H1 (cell line): ENCODE measurements around the gene CSTF2T. TPM values are rescaled to one million over a fixed set of nuclear protein-coding genes. Genes with fewer than 3 reads are reported as not detected.

Source experiments
- CTCF ChIA-PET: fragments of 300-600 bp; sonication (Branson Sonifier 250); formaldehyde crosslinking; loops from one replicate; lab custom pipeline; 2021; ENCODE audit not compliant: partially characterized antibody; lab: Charles Lee
- POLR2A ChIA-PET: fragments of 300-600 bp; sonication (Branson Sonifier 250); formaldehyde crosslinking; loops from one replicate; lab custom pipeline; 2021; ENCODE audit warnings: inconsistent platforms; ENCODE audit not compliant: partially characterized antibody; lab: Charles Lee
- DNase-seq, 2 experiments: peaks; one replicate each; pipeline versions ENCODE4 v3.0.0 to v3.0.0-alpha.2; 2010 to 2022; ENCODE audit warnings: low spot score in 2 of 2, low read depth in 1 of 2, mixed read lengths in 1 of 2
- FAIRE-seq: peaks from 2 replicates; lab custom pipeline; 2011; peaks lifted over from hg19 to GRCh38; lab: Jason Lieb, UNC
- H2AFZ ChIP-seq: 2 replicates; pipeline ENCODE4 v1.8.1; 2012; ENCODE audit warnings: low read length, inconsistent platforms
- H2AK5ac ChIP-seq: 2 replicates; pipeline ENCODE4 v1.6.1; 2013; ENCODE audit warnings: low read depth, low read length
- H2BK120ac ChIP-seq: replicated peaks from 2 replicates; pipeline ENCODE3; 2013; ENCODE audit warnings: low read depth, low read length, inconsistent platforms
- H2BK12ac ChIP-seq: 2 replicates; pipeline ENCODE4 v1.6.1; 2013; ENCODE audit warnings: low read depth, low read length
- H2BK15ac ChIP-seq: 2 replicates; pipeline ENCODE4 v1.6.1; 2013; ENCODE audit warnings: low read length
- H2BK20ac ChIP-seq: 2 replicates; pipeline ENCODE4 v1.6.1; 2013; ENCODE audit warnings: low read length
- H2BK5ac ChIP-seq: 2 replicates; pipeline ENCODE4 v1.6.1; 2013; ENCODE audit warnings: low read depth, low read length
- H3K14ac ChIP-seq: 2 replicates; pipeline ENCODE4 v1.6.1; 2013; ENCODE audit warnings: inconsistent platforms; ENCODE audit not compliant: insufficient read length
- H3K18ac ChIP-seq: 2 replicates; pipeline ENCODE4 v1.6.1; 2013; ENCODE audit warnings: low read length; ENCODE audit errors: extremely low read depth
- H3K23ac ChIP-seq: 2 replicates; pipeline ENCODE4 v1.6.1; 2013; ENCODE audit warnings: inconsistent platforms; ENCODE audit not compliant: insufficient read length
- H3K23me2 ChIP-seq: 2 replicates; pipeline ENCODE4 v1.6.1; 2013; ENCODE audit warnings: low read depth, low read length
- H3K27ac ChIP-seq: 2 replicates; pipeline ENCODE4 v1.6.1; 2011; ENCODE audit warnings: low read depth, low read length, inconsistent platforms
- H3K27me3 ChIP-seq, 4 experiments: replicated peaks in 1 of 4; 1 replicate in 1 of 4; 2 replicates in 3 of 4; pipeline versions ENCODE4 v1.6.1 to v1.8.1; 2011 to 2013; ENCODE audit warnings: low read length in 3 of 4, mild to moderate bottlenecking in 3 of 4, inconsistent platforms in 2 of 4, mixed read lengths in 2 of 4, moderate library complexity in 1 of 4; ENCODE audit not compliant: control insufficient read depth in 3 of 4, insufficient read depth in 3 of 4; ENCODE audit errors: extremely low read depth in 1 of 4
- H3K36me3 ChIP-seq, 4 experiments: 2 replicates each; pipeline versions ENCODE4 v1.6.1 to v1.8.1; 2011 to 2013; ENCODE audit warnings: mild to moderate bottlenecking in 4 of 4, low read length in 3 of 4, moderate library complexity in 2 of 4, control low read depth in 1 of 4, inconsistent platforms in 1 of 4; ENCODE audit not compliant: insufficient read depth in 4 of 4, control insufficient read depth in 2 of 4
- H3K4ac ChIP-seq: replicated peaks from 2 replicates; pipeline ENCODE3; 2013; ENCODE audit warnings: low read length, low read depth, mixed read lengths, inconsistent platforms; ENCODE audit not compliant: insufficient read length
- H3K4me1 ChIP-seq, 4 experiments: replicated peaks in 1 of 4; 1 replicate in 1 of 4; 2 replicates in 3 of 4; pipeline versions ENCODE4 v1.6.1 to v1.8.1; 2011 to 2013; ENCODE audit warnings: low read length in 3 of 4, inconsistent platforms in 2 of 4, mixed read lengths in 1 of 4; ENCODE audit not compliant: insufficient read depth in 4 of 4, control insufficient read depth in 3 of 4
- H3K4me2 ChIP-seq, 2 experiments: 2 replicates each; pipeline versions ENCODE4 v1.6.1 to v1.8.1; 2011 to 2013; ENCODE audit warnings: low read depth in 2 of 2, low read length in 2 of 2, control low read depth in 1 of 2, inconsistent platforms in 1 of 2, mild to moderate bottlenecking in 1 of 2; ENCODE audit not compliant: insufficient read depth in 1 of 2
- H3K4me3 ChIP-seq, 4 experiments: fragments of 200-600, 300-600 bp in 1 of 4; sonication (generic), shearing (Covaris generic), sonication (Bioruptor Twin) in 1 of 4; 2 replicates each; pipeline versions ENCODE4 v1.5.1 to v1.8.1; 2011 to 2016; ENCODE audit warnings: low read length in 4 of 4, low read depth in 3 of 4, control low read depth in 2 of 4, inconsistent platforms in 2 of 4, mild to moderate bottlenecking in 2 of 4, mixed read lengths in 1 of 4, moderate library complexity in 1 of 4; ENCODE audit not compliant: insufficient read depth in 2 of 4; ENCODE audit errors: extremely low read depth in 1 of 4
- H3K56ac ChIP-seq: replicated peaks from 2 replicates; pipeline ENCODE3; 2013; ENCODE audit warnings: low read depth, mild to moderate bottlenecking, mixed read lengths, low read length, inconsistent platforms; ENCODE audit not compliant: insufficient read length
- H3K79me1 ChIP-seq: 2 replicates; pipeline ENCODE4 v1.6.1; 2013; ENCODE audit warnings: low read depth, low read length, control low read depth
- H3K79me2 ChIP-seq, 2 experiments: 2 replicates each; pipeline versions ENCODE4 v1.6.1 to v1.8.1; 2012 to 2013; ENCODE audit warnings: low read length in 2 of 2, mild to moderate bottlenecking in 2 of 2, inconsistent platforms in 1 of 2; ENCODE audit not compliant: insufficient read depth in 2 of 2, control insufficient read depth in 1 of 2
- H3K9ac ChIP-seq, 4 experiments: replicated peaks in 1 of 4; 1 replicate in 1 of 4; 2 replicates in 3 of 4; pipeline versions ENCODE4 v1.6.1 to v1.8.1; 2011 to 2013; ENCODE audit warnings: low read depth in 3 of 4, low read length in 3 of 4, control low read depth in 2 of 4, mild to moderate bottlenecking in 2 of 4, moderate library complexity in 2 of 4, inconsistent platforms in 1 of 4; ENCODE audit errors: extremely low read depth in 1 of 4
- H3K9me3 ChIP-seq, 2 experiments: 2 replicates each; pipeline versions ENCODE4 v1.6.1 to v1.8.1; 2012 to 2013; ENCODE audit warnings: mild to moderate bottlenecking in 2 of 2, moderate library complexity in 2 of 2, control low read depth in 1 of 2, inconsistent platforms in 1 of 2, low read depth in 1 of 2, low read length in 1 of 2, mixed read lengths in 1 of 2; ENCODE audit not compliant: insufficient read depth in 2 of 2
- H4K20me1 ChIP-seq, 2 experiments: replicated peaks in 1 of 2; 2 replicates each; pipeline versions ENCODE3 to v1.8.1; 2011 to 2013; ENCODE audit warnings: inconsistent platforms in 2 of 2, low read length in 2 of 2, mild to moderate bottlenecking in 1 of 2; ENCODE audit not compliant: insufficient read depth in 2 of 2, control insufficient read depth in 1 of 2
- H4K5ac ChIP-seq: 2 replicates; pipeline ENCODE4 v1.6.1; 2013; ENCODE audit warnings: low read length, low read depth, mixed read lengths, inconsistent platforms; ENCODE audit not compliant: insufficient read length
- H4K8ac ChIP-seq: 2 replicates; pipeline ENCODE4 v1.8.0; 2013; ENCODE audit warnings: mild to moderate bottlenecking, moderate library complexity, low read length, inconsistent platforms; ENCODE audit not compliant: insufficient read depth; ENCODE audit errors: extremely low read depth
- H4K91ac ChIP-seq: replicated peaks from 2 replicates; pipeline ENCODE3; 2013; ENCODE audit warnings: low read length, mixed read lengths, inconsistent platforms; ENCODE audit not compliant: insufficient read length
- ASH2L ChIP-seq: fragments of 200-600, 300-600 bp; sonication (generic); IDR thresholded peaks from one replicate; pipeline ENCODE4 v1.7.1; 2017; ENCODE audit warnings: low read length
- JUN ChIP-seq: IDR thresholded peaks from 2 replicates; pipeline ENCODE4 v1.6.1; 2011; ENCODE audit warnings: low read depth, mild to moderate bottlenecking, improper control_type of control experiment, low read length
- JUND ChIP-seq: IDR thresholded peaks from 2 replicates; pipeline ENCODE4 v1.6.1; 2011; ENCODE audit warnings: mild to moderate bottlenecking, improper control_type of control experiment, low read length
- NANOG ChIP-seq: IDR thresholded peaks from 2 replicates; pipeline ENCODE4 v1.6.1; 2011; ENCODE audit warnings: low read length, low read depth, mild to moderate bottlenecking, inconsistent platforms; ENCODE audit not compliant: insufficient read depth, poor library complexity, severe bottlenecking
- WGBS, 2 experiments: shearing (Covaris generic) in 1 of 2; methylation state at CpG; one replicate each; pipeline versions ENCODE4 v1.1.6 to v1.1.7; 2013 to 2015; ENCODE audit warnings: low lambda C conversion rate in 2 of 2, mixed read lengths in 2 of 2, inconsistent platforms in 1 of 2, low coverage in 1 of 2, missing lambda C conversion rate in 1 of 2; ENCODE audit not compliant: insufficient replicate concordance in 2 of 2, insufficient coverage in 1 of 2, insufficient read length in 1 of 2; ENCODE audit errors: extremely low coverage in 1 of 2, missing lambda C conversion rate in 1 of 2; 5-methylcytosine and 5-hydroxymethylcytosine counted together
- polyA plus RNA-seq, 7 experiments: library from polyadenylated mRNA; depleted of rRNA in 3 of 7; stranded (reverse) in 5 of 7; unstranded in 2 of 7; fragments of >200 nt in 5 of 7; fragments of 200-250 nt in 2 of 7; gene quantifications; 1 replicate in 5 of 7; 2 replicates in 1 of 7; 4 replicates in 1 of 7; pipeline versions ENCODE4 v1.2.1 to v1.2.3, GENCODE V29; 2011 to 2013; ENCODE audit warnings: missing spikeins in 2 of 7, mixed read lengths in 2 of 7
- total RNA-seq: library from RNA; stranded (reverse); fragmentation: NEBNext Ultra II Directional; extraction: Animal tissue kit (Norgen Biotek cat#: 25700); gene quantifications from 2 replicates; pipeline ENCODE4 v1.2.1, GENCODE V29; 2021

CSTF2T gene
- total and polyA plus RNA-seq, 2 of the 8 experiments (the other 6 are each of a cell fraction or from before 2014, with no cell fraction given): 9.4 to 32.4 TPM

DNA sequence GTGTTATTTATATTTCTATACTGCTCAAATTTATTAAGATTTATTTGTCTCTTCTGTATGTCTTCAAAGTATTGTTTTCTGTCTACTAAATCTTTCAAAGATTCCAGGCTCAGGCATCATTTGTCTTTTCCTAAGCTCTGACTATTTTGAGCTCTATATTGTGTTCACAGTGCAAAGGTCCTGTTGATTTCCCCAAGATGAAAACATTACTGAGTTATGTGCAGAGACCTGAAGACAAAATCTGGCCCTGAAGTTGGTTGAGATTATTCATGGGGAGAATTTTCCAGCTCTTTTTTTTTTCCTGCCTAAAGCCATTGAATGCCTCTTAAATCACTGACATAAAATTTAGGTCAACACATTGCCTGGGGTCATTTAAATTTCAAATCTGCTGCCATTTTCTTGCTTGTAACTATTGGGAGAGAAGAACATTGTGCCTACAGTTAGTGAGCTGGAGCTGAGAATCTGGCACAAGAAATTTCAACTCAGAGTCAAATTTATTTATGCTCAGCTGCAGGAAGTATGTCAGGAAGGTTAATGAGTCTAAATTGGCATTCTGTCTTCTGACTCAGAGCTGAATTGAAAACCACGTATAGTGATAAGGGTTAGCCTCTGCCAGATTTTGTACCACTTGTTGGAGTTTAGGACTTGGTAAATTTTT, 31.6 kb downstream of the CSTF2T start:
- ChIA-PET POLR2A (interaction anchor here (0.6 kb wide), 2 partner anchors 14 to 80 kb away, joined by 3 read pairs; no protein-coding TSS in a partner anchor), CTCF (interaction anchor here (1.1 kb wide), 1 partner anchor 586 kb away, joined by 3 read pairs; no protein-coding TSS in a partner anchor)
- no peaks in the 10 kb centered on the region for H3K79me1 ChIP-seq

More for the DNA sequence above, 31.6 kb downstream of the CSTF2T start:
- DNase-seq: no peak
- H3K79me2 ChIP-seq: no peaks in the 10 kb centered on the region
- no peak for FAIRE-seq
- 78% methylated on average over 1 of the region's 1 CpG; no CpG with 5 or more reads in 1 of the 2 experiments for WGBS, 2 experiments
- no peak overlapping the region for H2BK20ac ChIP-seq
- H3K4me1 ChIP-seq: no peaks in the 10 kb centered on the region
- H4K91ac ChIP-seq: no peak overlapping the region
- no peak overlapping the region for H3K4me3 ChIP-seq
- no peak overlapping the region for H3K14ac ChIP-seq
- H4K8ac ChIP-seq: no peak overlapping the region
- H2AFZ ChIP-seq: no peak overlapping the region
- no peak for TF ChIP-seq JUN
- no peak for TF ChIP-seq JUND
- TF ChIP-seq ASH2L: no peak
- no peak for TF ChIP-seq NANOG
- no peak overlapping the region for H2BK15ac ChIP-seq
- H3K18ac ChIP-seq: no peak overlapping the region
- no peak overlapping the region for H3K56ac ChIP-seq
- H3K23ac ChIP-seq: no peak overlapping the region
- H2BK12ac ChIP-seq: no peak overlapping the region
- H3K27ac ChIP-seq: no peak overlapping the region
- H2BK5ac ChIP-seq: no peak overlapping the region
- H3K4ac ChIP-seq: no peak overlapping the region
- H4K20me1 ChIP-seq: no peaks in the 10 kb centered on the region
- no peaks in the 10 kb centered on the region for H3K36me3 ChIP-seq
- no peaks in the 10 kb centered on the region for H3K23me2 ChIP-seq
- no peaks in the 10 kb centered on the region for H3K9me3 ChIP-seq
- no peak overlapping the region for H2AK5ac ChIP-seq
- no peak overlapping the region for H4K5ac ChIP-seq
- no peaks in the 10 kb centered on the region for H3K27me3 ChIP-seq
- no peak overlapping the region for H3K4me2 ChIP-seq
- no peak overlapping the region for H2BK120ac ChIP-seq
- no peak overlapping the region for H3K9ac ChIP-seq
